HEK293 (cell line): ENCODE results near the gene CH25H.

Experiments
- CTCF ChIA-PET: fragments of 350-600 bp; formaldehyde crosslinking; extraction: SDS; loops from one replicate; lab custom pipeline; 2021; ENCODE audit warnings: antibody characterized with exemption; lab: Yijun Ruan, JAX
- POLR2A ChIA-PET: fragments of 300-600 bp; formaldehyde crosslinking; extraction: SDS; loops from one replicate; lab custom pipeline; 2020; ENCODE audit warnings: antibody characterized with exemption, inconsistent platforms; lab: Yijun Ruan, JAX
- H3K27ac ChIP-seq: fragments of 200-500 bp; sonication (Bioruptor generic); 2 replicates; pipeline ENCODE4 v1.5.1; 2014; ENCODE audit warnings: low read depth, low read length, control low read depth, inconsistent platforms; ENCODE audit errors: extremely low read depth
- H3K36me3 ChIP-seq, 2 experiments: fragments of 200-500 bp in 1 of 2; sonication (Bioruptor generic) in 1 of 2; 1 replicate in 1 of 2; 2 replicates in 1 of 2; pipeline ENCODE4 v1.5.1; 2014 to 2017; ENCODE audit warnings: inconsistent platforms in 2 of 2, low read length in 2 of 2; ENCODE audit not compliant: control insufficient read depth in 2 of 2, insufficient read depth in 1 of 2
- H3K4me1 ChIP-seq: fragments of 200-500 bp; sonication (Bioruptor generic); 2 replicates; pipeline ENCODE4 v1.5.1; 2014; ENCODE audit warnings: mild to moderate bottlenecking, low read length, inconsistent platforms; ENCODE audit not compliant: control insufficient read depth, insufficient read depth
- H3K4me3 ChIP-seq: 2 replicates; pipeline ENCODE4 v1.5.1; 2011; ENCODE audit warnings: low read depth, mild to moderate bottlenecking, control low read depth, low read length, moderate library complexity
- H3K9me3 ChIP-seq: fragments of 200-500 bp; sonication (Bioruptor generic); 2 replicates; pipeline ENCODE4 v1.5.1; 2014; ENCODE audit warnings: low read depth, low read length, inconsistent platforms; ENCODE audit not compliant: control insufficient read depth, insufficient read depth
- AEBP2 ChIP-seq: fragments of 450-650 bp; formaldehyde crosslinking; IDR thresholded peaks from 2 replicates; pipeline ENCODE4 v1.5.1; 2016; ENCODE audit warnings: missing biosample characterization, missing genetic modification characterization, borderline replicate concordance
- BCL11A ChIP-seq: fragments of 450-650 bp; formaldehyde crosslinking; IDR thresholded peaks from 2 replicates; pipeline ENCODE4 v1.5.1; 2016; ENCODE audit warnings: low read depth, missing biosample characterization, missing genetic modification characterization
- BCL11B ChIP-seq: fragments of 450-650 bp; formaldehyde crosslinking; IDR thresholded peaks from 2 replicates; pipeline ENCODE4 v1.5.1; 2016; ENCODE audit warnings: low read depth, missing biosample characterization, missing genetic modification characterization
- GLI4 ChIP-seq: fragments of 450-650 bp; formaldehyde crosslinking; IDR thresholded peaks from 2 replicates; pipeline ENCODE4 v1.5.1; 2016; ENCODE audit warnings: missing biosample characterization, missing genetic modification characterization
- KLF10 ChIP-seq: fragments of 450-650 bp; IDR thresholded peaks from 2 replicates; pipeline ENCODE4 v1.5.1; 2018; ENCODE audit warnings: missing biosample characterization, mild to moderate bottlenecking, missing genetic modification characterization
- PRDM1 ChIP-seq: fragments of 450-650 bp; formaldehyde crosslinking; IDR thresholded peaks from 2 replicates; pipeline ENCODE4; 2016; ENCODE audit warnings: missing biosample characterization, missing genetic modification characterization
- REPIN1 ChIP-seq: fragments of 450-650 bp; formaldehyde crosslinking; IDR thresholded peaks from 2 replicates; pipeline ENCODE4 v1.5.1; 2017; ENCODE audit warnings: missing biosample characterization, missing genetic modification characterization, low read depth
- SCRT2 ChIP-seq: fragments of 450-650 bp; formaldehyde crosslinking; IDR thresholded peaks from 2 replicates; pipeline ENCODE4 v1.5.1; 2016; ENCODE audit warnings: missing biosample characterization, missing genetic modification characterization
- TCF7L2 ChIP-seq: IDR thresholded peaks from 2 replicates; pipeline ENCODE4 v1.6.1; 2011; ENCODE audit warnings: low read depth, mild to moderate bottlenecking, inconsistent platforms, low read length, moderate library complexity, borderline replicate concordance
- ZBTB17 ChIP-seq: fragments of 450-650 bp; formaldehyde crosslinking; IDR thresholded peaks from 2 replicates; pipeline ENCODE4 v1.5.1; 2016; ENCODE audit warnings: missing biosample characterization, missing genetic modification characterization
- ZBTB8A ChIP-seq: fragments of 450-650 bp; formaldehyde crosslinking; IDR thresholded peaks from 2 replicates; pipeline ENCODE4 v1.5.1; 2016; ENCODE audit warnings: missing biosample characterization, missing genetic modification characterization
- ZNF174 ChIP-seq: fragments of 450-650 bp; formaldehyde crosslinking; IDR thresholded peaks from 2 replicates; pipeline ENCODE4 v1.5.0; 2017; ENCODE audit warnings: missing biosample characterization, mild to moderate bottlenecking, missing genetic modification characterization
- ZNF184 ChIP-seq: fragments of 450-650 bp; IDR thresholded peaks from 2 replicates; pipeline ENCODE4 v1.5.1; 2018; ENCODE audit warnings: missing biosample characterization, mild to moderate bottlenecking, missing genetic modification characterization
- ZNF548 ChIP-seq: fragments of 450-650 bp; formaldehyde crosslinking; IDR thresholded peaks from 2 replicates; pipeline ENCODE4 v1.5.1; 2016; ENCODE audit warnings: missing biosample characterization, missing genetic modification characterization
- ZNF585B ChIP-seq: fragments of 450-650 bp; formaldehyde crosslinking; IDR thresholded peaks from 2 replicates; pipeline ENCODE4 v1.5.1; 2016; ENCODE audit warnings: missing biosample characterization, missing genetic modification characterization
- ZNF624 ChIP-seq: fragments of 450-650 bp; formaldehyde crosslinking; IDR thresholded peaks from 2 replicates; pipeline ENCODE4 v1.5.1; 2017; ENCODE audit warnings: missing biosample characterization, missing genetic modification characterization
- ZNF629 ChIP-seq: fragments of 450-650 bp; formaldehyde crosslinking; IDR thresholded peaks from 2 replicates; pipeline ENCODE4 v1.5.1; 2017; ENCODE audit warnings: missing biosample characterization, missing genetic modification characterization
- ZNF639 ChIP-seq: fragments of 450-650 bp; formaldehyde crosslinking; IDR thresholded peaks from 2 replicates; pipeline ENCODE4 v1.5.1; 2016; ENCODE audit warnings: missing biosample characterization, missing genetic modification characterization
- ZNF777 ChIP-seq: fragments of 450-650 bp; formaldehyde crosslinking; IDR thresholded peaks from 2 replicates; pipeline ENCODE4 v1.5.1; 2017; ENCODE audit warnings: missing biosample characterization, missing genetic modification characterization, borderline replicate concordance
- ZNF785 ChIP-seq: fragments of 450-650 bp; formaldehyde crosslinking; IDR thresholded peaks from 2 replicates; pipeline ENCODE4 v1.5.1; 2016; ENCODE audit warnings: missing biosample characterization, missing genetic modification characterization
- ZNF792 ChIP-seq: fragments of 450-650 bp; formaldehyde crosslinking; IDR thresholded peaks from 2 replicates; pipeline ENCODE4 v1.5.1; 2016; ENCODE audit warnings: missing biosample characterization, missing genetic modification characterization
- TF ChIP-seq, protein P1 (sequence below): fragments of 450-650 bp; formaldehyde crosslinking; IDR thresholded peaks from 2 replicates; pipeline ENCODE4 v1.5.1; 2016; ENCODE audit warnings: missing biosample characterization, missing genetic modification characterization

CH25H gene

DNA sequence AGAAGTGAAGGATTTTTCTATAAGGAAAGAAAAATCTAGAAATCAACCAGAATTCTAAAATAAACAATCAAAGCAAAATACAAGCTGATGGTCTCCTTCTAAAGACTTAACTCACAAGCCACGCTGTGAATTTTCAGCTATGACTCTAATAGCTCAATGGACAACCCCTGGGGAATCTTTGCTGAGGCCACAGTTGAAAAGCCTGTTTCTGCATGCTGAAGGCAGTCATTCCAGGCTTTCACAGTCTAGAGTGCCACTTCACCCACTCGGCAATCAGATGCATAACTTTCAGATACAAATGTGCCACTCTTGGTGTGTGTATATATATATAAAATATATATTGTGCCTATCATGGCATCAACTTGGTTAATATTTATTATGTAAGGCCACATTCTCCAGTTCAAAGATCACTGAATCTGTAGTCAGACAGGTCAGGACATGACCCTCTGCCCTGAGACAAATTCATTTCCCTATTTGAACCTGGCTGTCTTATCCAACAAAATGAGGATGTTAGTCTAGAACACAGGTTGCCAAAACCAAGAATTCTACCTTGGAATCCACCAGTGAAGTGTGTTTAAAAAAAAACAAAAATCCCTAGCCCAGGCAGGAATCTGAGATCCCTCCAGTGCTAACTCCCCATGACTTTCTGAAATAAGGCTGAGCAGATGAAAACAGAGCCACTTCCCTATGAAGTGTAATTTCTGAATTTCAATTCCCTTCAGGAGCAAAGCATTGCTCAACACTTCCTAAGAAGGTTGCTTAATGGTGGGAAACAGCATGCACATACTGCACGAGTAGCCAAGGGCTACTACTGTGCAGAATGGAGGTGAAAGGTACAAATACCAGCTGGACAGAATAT lies 34.6 kb upstream of the CH25H start:
- Histone ChIP-seq H3K36me3 (peaks cover 0 to 10% of the 10 kb centered on the region in 2 experiments; a peak in 1 of 3 replicates), H3K4me1 (no peaks in the 10 kb centered on the region), H3K4me3 (no peak overlapping the region), H3K9me3 (no peaks in the 10 kb centered on the region), H3K27ac (no peak overlapping the region)
- ChIA-PET POLR2A (no interaction called here), CTCF (interaction anchor here (0.5 to 1.7 kb wide), 5 partner anchors 24 to 1448 kb away, joined by 3 to 4 read pairs (median 3); no protein-coding TSS in a partner anchor)
- TF ChIP-seq ZBTB8A (tag by site-specific recombination) (no peak), ZNF629 (tag by site-specific recombination) (no peak), KLF10 (tag by site-specific recombination) (no peak), ZBTB17 (tag by site-specific recombination) (peak; percentile 34; the same call in 1 of the 2 replicates), ZNF792 (tag by site-specific recombination) (no peak)

DNA sequence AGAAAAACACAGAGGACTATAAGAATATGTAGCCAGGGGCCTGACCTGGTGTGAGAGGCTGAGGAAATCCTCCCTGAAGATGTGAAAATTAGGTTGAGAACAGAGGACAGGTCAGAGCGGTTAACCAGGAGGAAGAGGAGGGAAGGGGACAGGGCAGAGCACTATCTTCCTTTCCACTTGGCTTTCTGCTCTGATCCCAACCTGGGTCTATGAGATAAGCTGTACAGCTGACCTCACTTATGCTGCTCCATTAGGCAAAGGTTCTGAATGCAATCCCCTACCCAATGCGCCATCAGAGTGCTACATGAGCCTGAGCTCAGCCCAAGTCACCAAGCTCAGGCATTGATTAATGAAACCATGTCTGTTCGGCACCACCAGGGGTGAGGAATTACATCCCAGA lies 33.9 kb upstream of the CH25H start:
- peaks cover 0 to 10% of the 10 kb centered on the region in 2 experiments; a peak in 1 of 3 replicates for H3K36me3 ChIP-seq
- no peaks in the 10 kb centered on the region for H3K9me3 ChIP-seq
- no peak overlapping the region for H3K27ac ChIP-seq
- no peak overlapping the region for H3K4me3 ChIP-seq
- no peak for TF ChIP-seq GLI4
- no peak for TF ChIP-seq AEBP2 (tag by site-specific recombination)
- TF ChIP-seq REPIN1 (tag by site-specific recombination) = no peak
- no peak for TF ChIP-seq ZNF585B (tag by site-specific recombination)
- no peak for TF ChIP-seq ZNF624 (tag by site-specific recombination)
- TF ChIP-seq ZNF777 (tag by site-specific recombination) = no peak
- no peak for TF ChIP-seq SCRT2 (tag by site-specific recombination)
- no peak for TF ChIP-seq BCL11A
- no peak for TF ChIP-seq ZNF785 (tag by site-specific recombination)
- TF ChIP-seq, protein P1, sequence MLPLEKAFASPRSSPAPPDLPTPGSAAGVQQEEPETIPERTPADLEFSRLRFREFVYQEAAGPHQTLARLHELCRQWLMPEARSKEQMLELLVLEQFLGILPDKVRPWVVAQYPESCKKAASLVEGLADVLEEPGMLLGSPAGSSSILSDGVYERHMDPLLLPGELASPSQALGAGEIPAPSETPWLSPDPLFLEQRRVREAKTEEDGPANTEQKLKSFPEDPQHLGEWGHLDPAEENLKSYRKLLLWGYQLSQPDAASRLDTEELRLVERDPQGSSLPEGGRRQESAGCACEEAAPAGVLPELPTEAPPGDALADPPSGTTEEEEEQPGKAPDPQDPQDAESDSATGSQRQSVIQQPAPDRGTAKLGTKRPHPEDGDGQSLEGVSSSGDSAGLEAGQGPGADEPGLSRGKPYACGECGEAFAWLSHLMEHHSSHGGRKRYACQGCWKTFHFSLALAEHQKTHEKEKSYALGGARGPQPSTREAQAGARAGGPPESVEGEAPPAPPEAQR (tag by site-specific recombination) = no peak
- no peak for TF ChIP-seq TCF7L2
- no peak for TF ChIP-seq ZNF184 (tag by site-specific recombination)
- no peak for TF ChIP-seq ZNF548 (tag by site-specific recombination)
- no peak for TF ChIP-seq ZNF639 (tag by site-specific recombination)
- TF ChIP-seq BCL11B = no peak
- TF ChIP-seq PRDM1 (tag by site-specific recombination) = no peak
- no peak for TF ChIP-seq ZNF174
- H3K4me1 ChIP-seq = no peaks in the 10 kb centered on the region
- POLR2A ChIA-PET = no interaction called here
- CTCF ChIA-PET = interaction anchor here (0.6 to 0.7 kb wide), 2 partner anchors 227 to 304 kb away, joined by 3 read pairs; no protein-coding TSS in a partner anchor
